Measurements from ENCODE around the gene RELL1.
"Not testable (repeated sequence)": the region's sequence is repeated elsewhere in the genome, so short reads cannot be mapped to it uniquely, and the experiment has no call there.

GRCh38 chr4:37669124-37669523 is 17.1 kb downstream of the RELL1 start:
- TF ChIP-seq, protein P1, sequence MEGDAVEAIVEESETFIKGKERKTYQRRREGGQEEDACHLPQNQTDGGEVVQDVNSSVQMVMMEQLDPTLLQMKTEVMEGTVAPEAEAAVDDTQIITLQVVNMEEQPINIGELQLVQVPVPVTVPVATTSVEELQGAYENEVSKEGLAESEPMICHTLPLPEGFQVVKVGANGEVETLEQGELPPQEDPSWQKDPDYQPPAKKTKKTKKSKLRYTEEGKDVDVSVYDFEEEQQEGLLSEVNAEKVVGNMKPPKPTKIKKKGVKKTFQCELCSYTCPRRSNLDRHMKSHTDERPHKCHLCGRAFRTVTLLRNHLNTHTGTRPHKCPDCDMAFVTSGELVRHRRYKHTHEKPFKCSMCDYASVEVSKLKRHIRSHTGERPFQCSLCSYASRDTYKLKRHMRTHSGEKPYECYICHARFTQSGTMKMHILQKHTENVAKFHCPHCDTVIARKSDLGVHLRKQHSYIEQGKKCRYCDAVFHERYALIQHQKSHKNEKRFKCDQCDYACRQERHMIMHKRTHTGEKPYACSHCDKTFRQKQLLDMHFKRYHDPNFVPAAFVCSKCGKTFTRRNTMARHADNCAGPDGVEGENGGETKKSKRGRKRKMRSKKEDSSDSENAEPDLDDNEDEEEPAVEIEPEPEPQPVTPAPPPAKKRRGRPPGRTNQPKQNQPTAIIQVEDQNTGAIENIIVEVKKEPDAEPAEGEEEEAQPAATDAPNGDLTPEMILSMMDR (IDR thresholded peaks at IDR 0.05): not testable (repeated sequence)
- not testable (repeated sequence) for TF ChIP-seq POLR2A (IDR thresholded peaks at IDR 0.05)
